GM18517 (cell line): ENCODE results near the gene SPECC1.
A peak's percentile ranks its signal among the peaks of the same experiment; 100 is the strongest.
"Not testable (repeated sequence)": the region's sequence is repeated elsewhere in the genome, so short reads cannot be mapped to it uniquely, and the experiment has no call there.

ENCODE experiments used
- ATAC-seq: cut with Tn5 transposase; IDR thresholded peaks from one replicate; pipeline ENCODE4 v1.9.1; 2021; ENCODE audit warnings: mild to moderate bottlenecking, moderate library complexity; ENCODE audit not compliant: unreplicated experiment

SPECC1 gene

DNA sequence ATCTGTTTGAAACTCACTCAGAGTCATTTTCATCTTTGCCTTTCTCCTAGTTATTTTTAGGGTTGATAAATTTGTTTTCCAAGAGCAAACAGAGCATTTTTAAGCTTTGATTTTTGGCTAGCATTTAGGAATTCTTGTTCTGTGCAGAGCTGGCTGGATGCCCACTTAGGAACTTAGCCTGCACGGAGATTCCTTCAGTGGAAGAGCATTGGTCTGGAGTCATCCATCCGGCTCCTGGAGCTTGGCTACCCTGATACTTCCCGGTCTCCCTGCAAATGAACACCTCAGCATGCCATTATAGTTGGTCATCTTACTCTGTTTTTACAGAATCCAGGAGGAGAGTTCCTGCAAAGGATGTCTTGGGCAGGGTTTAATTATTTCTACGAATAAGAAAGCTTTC is 57.1 kb downstream of the SPECC1 start:
- no peak for ATAC-seq

DNA sequence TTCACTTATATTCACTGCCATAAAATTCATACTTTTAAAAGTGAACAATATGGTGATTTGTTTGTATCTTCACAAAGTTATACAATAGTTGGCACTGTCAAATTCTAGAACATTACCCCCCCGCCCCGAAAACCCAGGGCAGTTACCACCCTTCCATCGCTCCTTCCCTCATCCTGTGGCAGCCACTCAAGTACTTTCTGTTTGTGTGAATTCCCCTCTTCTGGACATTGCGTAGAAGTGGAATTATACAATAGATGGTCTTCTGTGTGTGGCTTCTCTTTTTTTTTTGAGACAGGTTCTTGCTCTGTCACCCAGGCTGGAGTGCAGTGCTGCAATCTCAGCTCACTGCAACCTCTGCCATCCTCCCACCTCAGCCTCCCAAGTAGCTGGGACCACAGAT is 58.6 kb downstream of the SPECC1 start:
- no peak for ATAC-seq

DNA sequence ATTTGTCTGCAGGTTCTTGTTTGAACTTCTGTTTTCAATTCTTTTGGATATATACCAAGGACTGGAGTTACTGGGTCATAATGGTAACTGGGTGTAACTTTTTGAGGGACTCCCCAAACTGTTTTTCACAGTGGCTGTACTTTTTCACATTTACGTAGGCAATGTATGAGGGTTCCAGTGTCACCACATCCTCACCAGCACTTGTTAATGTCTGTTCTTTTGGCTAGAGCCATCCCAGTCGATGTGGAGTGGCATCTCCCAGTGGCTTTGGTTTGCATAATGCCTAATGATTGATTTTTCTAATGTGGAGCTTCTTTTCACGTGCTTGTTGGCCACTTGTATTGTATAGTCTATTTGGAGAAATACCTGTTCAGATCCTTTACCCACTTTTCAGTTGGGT is 59.3 kb downstream of the SPECC1 start:
- ATAC-seq, result no peak

DNA sequence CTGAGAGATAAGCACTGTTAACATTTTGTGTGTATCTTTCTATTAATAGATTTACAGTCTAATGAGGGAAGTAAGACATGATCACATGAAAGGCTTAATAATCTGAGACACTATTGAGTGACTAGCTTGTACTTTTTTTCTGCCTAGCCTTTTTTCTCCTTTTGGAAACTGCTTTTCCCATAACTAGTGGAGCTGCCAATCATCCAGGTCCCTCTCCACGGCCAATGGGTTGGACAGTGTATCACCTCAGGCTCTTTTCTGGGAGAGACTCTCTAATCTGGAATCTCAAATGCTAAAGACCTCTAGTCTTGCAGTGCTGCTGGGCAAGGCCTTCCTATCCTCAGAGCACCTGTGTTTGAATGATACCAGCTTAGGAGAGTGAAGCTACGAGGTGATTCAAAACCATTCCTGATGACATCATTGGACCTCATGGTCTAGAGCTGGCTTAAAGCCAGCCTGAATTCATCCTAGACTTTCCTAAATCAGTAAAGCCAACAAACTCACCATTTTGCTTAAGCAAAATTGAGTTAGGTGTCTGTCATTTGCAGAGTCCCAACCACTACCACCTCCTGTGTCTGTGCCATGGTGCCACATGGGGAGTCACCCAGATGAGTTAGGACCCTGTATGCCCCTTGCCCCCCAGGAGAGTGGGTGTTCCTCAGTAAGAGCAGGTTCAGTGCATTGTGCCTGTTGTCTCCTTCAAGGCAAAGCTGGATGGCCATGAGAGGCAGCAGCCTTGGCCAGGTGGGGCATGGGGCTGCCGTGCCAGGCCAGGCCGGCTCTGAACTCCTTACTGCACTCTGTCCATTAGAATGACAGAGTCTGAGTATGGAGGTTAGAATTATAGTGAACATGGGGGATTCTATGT is 62.9 kb downstream of the SPECC1 start:
- ATAC-seq, result no peak

DNA sequence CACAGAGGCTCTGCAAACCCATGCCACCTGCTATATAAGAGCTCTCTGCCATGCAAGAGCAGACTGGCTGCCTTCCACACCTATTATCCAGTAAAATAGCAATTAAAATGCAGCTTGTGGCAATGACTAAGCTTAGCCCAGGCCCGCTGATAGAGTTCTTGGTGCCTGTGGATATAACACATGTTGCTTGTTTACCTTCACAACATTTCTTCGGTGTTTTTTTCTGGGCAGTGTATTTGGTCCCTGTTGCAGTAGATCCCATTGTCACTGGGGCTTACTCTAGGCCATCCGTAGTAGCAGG is 63.5 kb downstream of the SPECC1 start:
- no peak for ATAC-seq

DNA sequence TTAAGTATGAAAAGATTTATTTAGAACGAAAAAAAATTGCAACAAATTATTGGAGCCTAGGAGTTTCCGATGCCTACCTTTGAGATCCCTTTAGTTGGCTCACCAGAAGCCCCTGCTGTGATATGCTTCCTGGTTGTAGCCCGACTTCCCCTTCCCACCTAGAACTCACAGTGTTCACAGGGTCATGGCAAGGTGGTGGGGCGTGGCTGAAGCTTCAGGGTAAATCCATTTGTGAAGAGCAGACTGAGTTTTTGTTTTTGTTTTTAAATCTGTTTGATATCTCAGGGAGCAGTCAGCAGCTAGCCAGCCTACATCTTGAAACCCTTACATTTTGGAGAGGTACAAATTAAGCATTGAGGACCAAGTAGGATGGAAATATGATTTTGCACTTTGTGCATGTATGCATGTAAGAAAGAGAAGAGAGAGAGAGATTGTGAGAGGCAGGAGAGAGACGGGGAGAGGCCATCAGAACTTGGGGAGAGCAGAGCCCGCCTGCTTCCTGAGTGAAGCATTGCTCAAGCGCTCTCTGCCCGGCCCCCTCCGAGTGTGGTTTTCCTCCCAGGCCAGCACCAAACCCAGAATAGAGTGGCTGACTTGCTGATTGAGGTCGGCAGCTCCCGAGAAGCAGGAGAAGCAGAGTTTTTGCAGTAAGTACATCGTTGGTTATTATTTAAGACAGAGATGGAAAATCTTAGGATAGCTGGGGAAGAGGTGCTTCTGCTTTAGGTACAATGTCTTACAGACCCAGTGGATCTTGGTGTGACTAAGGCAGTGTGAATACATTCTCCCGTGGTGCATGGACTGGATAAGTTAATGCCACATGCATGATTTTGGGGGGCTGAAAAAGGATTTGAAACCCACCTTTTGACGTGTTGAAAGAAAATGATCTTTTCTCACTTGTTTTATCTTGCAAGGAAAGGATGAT is 64.2 kb downstream of the SPECC1 start:
- peak; percentile 53 for ATAC-seq

DNA sequence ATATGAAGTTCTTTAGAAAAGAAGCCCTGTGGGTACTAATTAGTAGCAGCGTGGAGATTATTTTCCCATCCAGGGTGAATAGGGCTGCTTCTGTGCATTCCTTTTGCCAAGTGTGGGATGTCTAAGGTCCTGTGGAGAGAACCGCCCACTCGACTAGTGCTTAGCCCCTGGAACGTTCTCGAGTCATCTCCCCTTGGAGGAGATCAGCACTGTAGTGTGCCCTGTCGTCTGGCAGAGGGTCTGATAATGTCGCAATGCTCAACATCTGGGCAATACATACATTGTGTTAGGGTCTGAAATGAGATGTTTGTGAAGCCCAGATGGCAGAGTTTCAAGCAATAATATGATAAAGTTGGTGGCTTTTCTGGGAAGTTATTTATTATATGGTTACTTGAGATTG is 64.8 kb downstream of the SPECC1 start:
- ATAC-seq, result no peak

DNA sequence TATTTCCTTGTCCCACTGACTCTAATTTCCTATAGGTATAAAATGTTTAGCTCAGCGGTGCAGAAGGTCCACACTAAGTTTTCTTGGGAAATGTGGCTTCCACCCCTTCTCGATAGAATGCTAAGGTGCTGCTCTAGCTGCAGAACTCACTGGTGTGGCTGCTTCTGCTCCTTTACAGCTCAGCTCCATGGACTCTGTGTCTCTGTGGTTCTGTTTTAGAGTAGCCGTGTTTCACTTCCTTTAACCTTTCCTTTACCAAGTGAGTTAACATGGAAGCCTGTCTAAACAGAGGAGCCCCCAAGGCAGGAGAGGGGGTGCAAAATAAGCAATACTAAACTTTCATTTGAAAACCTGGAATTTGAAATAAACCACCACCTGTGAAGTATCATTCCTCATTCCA is 65.3 kb downstream of the SPECC1 start:
- ATAC-seq, result no peak

DNA sequence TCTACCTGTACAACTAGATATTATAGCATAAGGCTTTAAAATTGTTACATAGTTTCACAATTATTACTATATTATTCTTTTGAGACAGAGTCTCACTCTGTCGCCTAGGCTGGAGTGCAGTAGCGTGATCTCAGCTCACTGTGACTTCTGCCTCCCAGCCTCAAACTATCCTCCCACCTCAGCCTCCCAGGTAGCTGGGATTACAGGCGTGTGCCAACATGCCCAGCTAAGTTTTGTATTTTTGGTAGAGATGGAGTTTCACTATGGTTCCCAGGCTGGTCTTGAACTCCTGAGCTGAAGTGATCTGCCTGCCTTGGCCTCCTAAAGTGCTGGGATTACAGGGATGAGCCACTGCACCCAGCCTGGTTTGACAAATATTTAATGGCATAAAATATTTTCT is 67.0 kb downstream of the SPECC1 start:
- not testable (repeated sequence) for ATAC-seq

DNA sequence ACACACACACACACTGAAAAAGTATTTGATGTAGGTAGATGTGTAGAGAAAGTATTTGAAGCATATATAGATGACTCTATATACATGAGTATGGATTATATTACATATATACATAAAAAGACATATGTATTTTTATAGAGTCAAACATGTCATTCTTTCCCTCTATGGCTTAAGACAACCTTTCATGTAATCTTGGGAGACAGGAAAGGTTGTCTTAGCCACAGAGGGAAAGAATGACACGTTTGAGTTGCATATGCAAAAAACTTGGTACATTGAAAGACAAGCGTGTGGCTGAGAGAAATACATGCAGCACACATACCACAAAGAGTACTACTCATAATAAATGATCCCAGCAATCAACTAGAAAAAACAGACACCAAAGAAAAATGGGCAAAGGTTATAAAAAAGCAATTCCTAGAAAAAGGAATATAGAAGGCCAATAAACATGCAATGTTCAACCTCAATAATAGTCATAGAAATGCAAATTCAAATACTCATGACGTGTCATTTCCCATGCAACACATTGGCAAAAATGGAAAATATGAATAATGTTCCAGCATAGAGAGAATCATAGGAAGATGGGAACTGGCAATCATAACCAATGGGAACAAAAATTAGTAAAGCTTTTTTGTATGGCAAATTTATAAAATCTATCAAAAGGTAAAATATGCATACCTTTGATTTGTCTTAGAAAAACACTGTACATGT is 69.0 kb downstream of the SPECC1 start:
- ATAC-seq, result no peak

DNA sequence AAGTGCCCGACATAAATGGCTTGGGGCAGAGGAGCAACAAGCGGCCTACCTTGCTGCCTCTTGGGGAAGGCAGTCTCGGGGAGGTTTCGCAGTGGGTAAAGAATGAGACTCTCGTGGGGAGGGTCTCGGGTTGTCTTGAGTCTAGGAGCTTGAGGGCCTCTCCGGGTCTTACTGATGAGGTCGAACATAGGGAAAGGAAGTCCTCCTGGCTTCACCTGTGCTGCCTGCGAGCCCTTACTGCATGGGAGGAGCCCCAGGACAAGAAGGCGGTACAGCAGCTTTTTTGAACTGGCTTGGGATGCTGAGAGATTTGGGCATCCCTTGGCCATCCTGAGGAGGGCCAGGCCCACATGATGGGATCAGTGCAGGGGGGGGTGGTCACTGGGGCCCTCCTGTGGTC is 71.4 kb downstream of the SPECC1 start:
- no peak for ATAC-seq

DNA sequence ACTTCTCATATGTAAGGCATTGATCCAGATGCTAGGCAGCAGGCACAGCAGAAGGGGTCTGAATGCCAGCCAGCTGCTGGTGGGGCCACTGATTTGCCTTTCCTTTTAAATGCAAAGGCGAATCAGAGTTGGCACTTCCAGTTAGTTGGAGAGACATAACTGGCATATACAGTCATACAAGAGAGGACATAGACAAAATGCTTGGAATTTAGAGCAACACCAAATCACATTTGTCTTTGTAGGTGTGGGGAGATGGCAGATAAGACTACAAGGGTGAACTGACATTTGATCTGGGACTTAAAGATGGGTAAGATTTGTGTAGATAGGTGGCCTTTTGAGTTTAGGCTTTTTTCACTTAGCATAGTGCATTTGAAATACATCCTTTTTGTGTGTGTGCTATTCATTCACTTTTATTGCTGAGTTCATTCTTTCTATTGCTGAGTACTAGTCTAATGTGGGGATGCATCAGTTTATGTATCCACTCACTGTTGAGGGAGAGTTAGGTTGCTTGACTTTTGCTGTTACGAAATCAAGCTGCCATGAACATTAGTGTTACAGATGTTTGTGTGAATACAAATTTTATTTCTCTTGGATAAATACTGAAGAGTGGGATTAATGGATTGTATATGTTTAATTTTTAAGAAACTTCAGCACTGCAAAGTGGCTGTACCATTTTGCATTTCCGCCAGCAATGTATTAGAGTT is 74.1 kb downstream of the SPECC1 start:
- ATAC-seq, result no peak

DNA sequence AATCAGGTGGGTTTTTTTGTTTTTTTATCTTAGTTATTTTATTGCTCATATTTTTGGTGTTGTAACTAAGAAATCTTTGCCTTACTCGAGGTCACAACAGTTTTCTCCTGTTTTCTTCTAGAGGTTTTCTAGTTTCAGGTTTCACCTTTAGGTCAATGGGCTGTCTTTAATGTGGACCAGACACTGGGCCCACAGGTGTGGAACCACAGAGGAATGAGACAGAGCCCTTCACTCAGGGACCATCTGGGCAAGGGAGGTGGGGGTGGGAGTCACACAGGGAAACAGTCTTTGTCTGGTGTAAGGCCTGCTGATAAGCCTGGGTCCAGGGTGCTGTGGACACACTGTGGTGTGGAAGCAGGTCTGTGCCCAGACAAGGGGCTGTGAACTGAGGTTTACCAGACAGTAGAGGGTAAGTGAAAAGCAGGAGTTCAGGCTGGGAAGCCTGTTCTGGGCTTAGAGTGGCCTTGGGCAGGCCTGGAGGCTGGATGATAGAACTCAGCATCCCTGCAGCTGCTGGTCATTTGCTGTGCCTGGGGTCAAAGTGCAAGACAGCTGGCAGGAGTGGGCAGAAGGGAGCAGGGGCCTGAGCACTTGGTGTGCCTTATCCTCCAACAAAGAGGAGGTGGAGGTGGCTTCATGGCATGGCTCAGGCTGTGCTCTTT is 75.6 kb downstream of the SPECC1 start:
- ATAC-seq, result no peak

DNA sequence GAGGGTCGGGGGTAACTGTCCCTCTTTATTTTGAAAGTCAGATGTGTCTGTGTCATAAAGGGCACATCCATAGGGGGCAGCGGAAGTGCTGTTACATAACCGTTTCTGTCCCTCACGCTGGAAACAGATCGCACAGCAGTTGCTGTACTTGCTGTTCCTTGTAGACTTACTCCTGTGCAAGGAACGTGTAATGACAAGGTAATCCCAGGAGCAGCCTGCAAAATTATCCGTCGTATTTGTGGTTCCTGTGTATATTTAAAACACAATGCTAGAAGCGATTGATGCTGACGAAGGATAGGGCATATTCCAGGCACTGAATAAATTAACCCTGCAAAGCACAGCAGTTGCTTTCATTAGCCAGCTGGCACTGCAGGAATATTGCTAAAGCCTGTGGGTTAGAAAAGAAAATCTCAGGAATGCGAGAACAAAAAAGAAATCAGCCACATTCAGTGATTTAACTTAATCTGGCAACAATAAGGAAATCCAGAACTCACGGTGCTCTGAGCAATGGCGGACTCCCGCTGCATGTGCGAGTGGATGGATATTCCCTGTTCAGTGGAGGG is 76.2 kb downstream of the SPECC1 start:
- ATAC-seq, result no peak

DNA sequence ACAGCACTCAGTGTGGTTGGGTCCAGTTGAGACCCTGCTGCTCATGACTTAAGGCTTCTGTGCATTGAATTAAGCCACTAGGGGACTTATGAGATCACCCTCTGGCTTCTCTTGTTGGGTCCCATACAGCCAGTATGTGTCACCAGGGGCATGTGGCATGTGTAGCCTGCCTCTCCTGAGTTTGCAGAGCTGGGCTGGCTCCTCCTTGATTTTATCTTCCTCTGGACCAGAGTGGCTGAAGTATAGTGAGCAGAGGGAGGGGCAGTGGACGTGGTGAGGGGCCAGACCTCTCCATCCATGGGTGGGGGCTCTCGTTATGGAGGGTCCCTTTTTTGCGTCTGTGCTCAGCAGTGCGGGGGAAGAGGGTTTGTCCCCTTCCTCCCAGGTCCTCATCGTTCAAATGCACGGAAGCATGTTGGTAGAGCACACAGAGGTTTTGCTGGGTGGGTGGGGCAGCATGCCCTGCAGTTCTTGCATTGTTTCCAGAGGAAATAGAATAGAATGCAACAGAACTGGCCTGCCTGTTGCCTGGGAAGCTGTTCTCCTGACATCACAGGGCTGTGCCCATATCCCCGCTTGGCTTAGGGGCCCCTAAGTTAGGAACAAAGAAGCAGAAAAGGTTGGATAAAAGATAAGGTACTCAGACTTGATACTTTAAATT is 77.4 kb downstream of the SPECC1 start:
- ATAC-seq, result no peak

DNA sequence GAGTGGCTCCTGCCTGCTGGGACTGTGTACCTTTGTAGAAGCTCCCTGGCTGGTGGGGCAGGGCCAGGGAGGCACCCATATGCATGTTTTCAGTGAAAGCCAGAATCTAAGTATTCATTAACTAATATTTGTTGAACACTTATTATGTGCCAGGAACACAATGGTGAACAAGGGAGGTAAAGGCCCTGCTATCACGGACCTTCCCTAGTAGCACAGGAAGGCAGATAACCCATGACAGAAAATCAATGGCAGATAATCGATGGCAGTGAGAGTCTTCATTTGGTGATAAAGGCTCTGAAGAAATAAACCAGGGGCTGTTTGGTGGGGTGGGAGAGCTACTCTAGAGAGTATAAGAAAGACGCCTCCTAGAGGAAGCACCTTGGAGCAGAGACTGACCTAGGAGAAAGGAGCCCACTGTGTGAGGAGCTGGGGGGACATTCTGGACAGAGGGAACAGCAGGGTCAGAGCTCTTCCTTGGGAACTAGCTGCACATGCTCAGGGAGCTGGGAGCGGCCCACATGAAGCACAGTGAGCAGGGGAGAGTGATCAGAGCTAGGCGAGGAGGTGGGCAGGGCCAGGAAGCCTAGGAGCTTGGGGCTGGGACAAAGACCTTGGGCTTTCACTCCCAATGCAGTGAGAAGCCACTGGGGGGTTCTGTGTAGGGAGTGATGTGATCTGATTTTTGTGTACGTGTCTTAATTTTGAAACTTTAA is 78.5 kb downstream of the SPECC1 start:
- ATAC-seq, result no peak

DNA sequence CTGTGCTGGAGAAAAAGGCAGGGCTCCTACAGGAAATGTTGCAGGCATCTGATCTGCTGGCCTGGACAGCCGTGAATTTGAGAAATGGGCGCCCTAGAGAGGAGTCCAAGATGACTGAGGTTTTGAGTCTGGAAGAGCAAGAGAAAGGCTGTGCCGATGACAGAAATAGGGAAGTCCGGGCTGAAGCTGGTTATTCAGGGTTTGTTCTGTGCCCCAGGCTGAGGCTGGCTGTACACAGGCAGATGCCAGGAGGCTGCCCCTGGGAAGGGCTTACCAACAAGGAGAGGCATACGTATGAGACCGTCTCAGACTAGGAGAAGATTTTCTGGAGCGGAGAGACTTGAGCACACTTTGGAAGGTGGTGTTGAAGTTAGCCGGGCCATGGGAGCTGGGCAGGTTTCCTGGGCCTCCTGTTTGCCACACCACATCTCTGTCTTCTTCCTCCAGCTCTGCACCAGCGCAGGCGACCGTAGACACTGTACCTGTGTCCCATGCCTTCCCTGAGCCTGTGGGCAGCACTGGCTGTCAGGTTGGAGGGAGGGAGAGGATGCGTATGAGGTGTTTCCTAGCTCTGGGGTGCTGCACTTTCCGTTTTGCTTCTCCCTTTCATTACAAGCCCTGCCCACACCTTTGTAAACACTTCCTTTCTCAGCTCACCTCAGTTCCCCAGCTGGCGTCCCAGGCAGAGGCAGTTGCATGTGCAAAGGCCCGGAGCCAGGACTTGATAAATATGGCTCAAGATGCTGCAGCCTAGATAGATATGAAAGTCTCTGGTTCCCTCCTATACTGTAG is 80.8 kb downstream of the SPECC1 start:
- no peak for ATAC-seq
